Left ventricle myocardium inferior (tissue), 1 donor: ENCODE data around the gene PCSK5. TPM values are rescaled to one million over a fixed set of nuclear protein-coding genes. Genes with fewer than 3 reads are reported as not detected.

Experiments used
- DNase-seq: peaks from one replicate; pipeline ENCODE4 v3.0.0-alpha.2; 2020
- H3K27ac ChIP-seq: fragments of 200-600 bp; replicated peaks from 2 replicates; pipeline ENCODE4 v1.8.0; 2021
- H3K27me3 ChIP-seq: fragments of 200-600 bp; 2 replicates; pipeline ENCODE4 v1.8.0; 2021; ENCODE audit warnings: low read depth
- H3K36me3 ChIP-seq: fragments of 200-600 bp; 2 replicates; pipeline ENCODE4 v1.8.0; 2021
- H3K4me1 ChIP-seq: fragments of 200-600 bp; 2 replicates; pipeline ENCODE4 v1.8.0; 2021
- H3K4me3 ChIP-seq: fragments of 200-600 bp; 2 replicates; pipeline ENCODE4 v1.8.0; 2021; ENCODE audit warnings: mild to moderate bottlenecking, moderate library complexity
- H3K9me3 ChIP-seq: fragments of 200-600 bp; replicated peaks from 2 replicates; pipeline ENCODE4 v1.8.0; 2021
- CTCF ChIP-seq: fragments of 200-600 bp; IDR thresholded peaks from 2 replicates; pipeline ENCODE4 v1.8.0; 2021; ENCODE audit warnings: antibody characterized with exemption, mild to moderate bottlenecking, borderline replicate concordance
- intact Hi-C: fragments of 100-400 bp; cut with micrococcal nuclease; formaldehyde crosslinking; loops from one replicate; pipeline ENCODE4 v1.11.0; 2022
- total RNA-seq: library from RNA; stranded (reverse); fragmentation: NEBNext Ultra II Directional; extraction: Animal tissue kit (Norgen Biotek cat#: 25700); gene quantifications from one replicate; pipeline ENCODE4 v1.2.1, GENCODE V29; 2021
- donor health status: DM: no; HTN: yes; CAD: no; lungs with severe emphysema.

Gene PCSK5
- total RNA-seq, 1 donor from 2014 or later: 5.6 TPM

GRCh38 chr9:75911390-75911789 is 20.9 kb downstream of the PCSK5 start:
- no peak overlapping the region for H3K27ac ChIP-seq
- H3K4me1 ChIP-seq: peaks cover 5% of the 10 kb centered on the region
- no peaks in the 10 kb centered on the region for H3K27me3 ChIP-seq
- H3K4me3 ChIP-seq: no peak overlapping the region
- no peaks in the 10 kb centered on the region for H3K9me3 ChIP-seq
- TF ChIP-seq CTCF: no peak
- intact Hi-C loops: no loop called here
- DNase-seq: no peak
- no peaks in the 10 kb centered on the region for H3K36me3 ChIP-seq

- no peak for TF ChIP-seq CTCF
- Histone ChIP-seq H3K27ac (no peak overlapping the region), H3K4me3 (no peak overlapping the region), H3K36me3 (no peaks in the 10 kb centered on the region), H3K4me1 (no peaks in the 10 kb centered on the region), H3K27me3 (no peaks in the 10 kb centered on the region), H3K9me3 (no peaks in the 10 kb centered on the region)
- intact Hi-C loops: no loop called here
- DNase-seq: no peak
Measured at GRCh38 chr9:75912951-75913350, 22.5 kb downstream of the PCSK5 start.

- no peak for DNase-seq
- no peak for TF ChIP-seq CTCF
- Histone ChIP-seq H3K4me3 (no peak overlapping the region), H3K27ac (no peak overlapping the region), H3K36me3 (no peaks in the 10 kb centered on the region), H3K9me3 (no peaks in the 10 kb centered on the region), H3K4me1 (no peaks in the 10 kb centered on the region), H3K27me3 (no peaks in the 10 kb centered on the region)
- intact Hi-C loops: no loop called here
Measured at GRCh38 chr9:75914002-75914401, 23.5 kb downstream of the PCSK5 start.

GRCh38 chr9:75914883-75915452 is 24.5 kb downstream of the PCSK5 start:
- intact Hi-C loops: no loop called here
- Histone ChIP-seq H3K4me3 (no peak overlapping the region), H3K27ac (no peak overlapping the region), H3K9me3 (no peaks in the 10 kb centered on the region), H3K36me3 (no peaks in the 10 kb centered on the region), H3K4me1 (no peaks in the 10 kb centered on the region), H3K27me3 (no peaks in the 10 kb centered on the region)
- no peak for TF ChIP-seq CTCF
- DNase-seq: no peak

GRCh38 chr9:75918154-75918553 is 27.7 kb downstream of the PCSK5 start:
- Histone ChIP-seq H3K27me3 (no peaks in the 10 kb centered on the region), H3K4me1 (no peaks in the 10 kb centered on the region), H3K27ac (no peak overlapping the region), H3K4me3 (no peak overlapping the region), H3K36me3 (no peaks in the 10 kb centered on the region), H3K9me3 (no peaks in the 10 kb centered on the region)
- DNase-seq: no peak
- intact Hi-C loops: no loop called here
- TF ChIP-seq CTCF: no peak
